Activated CD4-positive, alpha-beta T cell treated with anti-CD3 and anti-CD28 coated beads, Interleukin-2, amount 10 ng/mL, durations not matched to agents 24 days and 14 days (primary cell): ENCODE results near the gene ZC3H12D. TPM values are rescaled to one million over a fixed set of nuclear protein-coding genes. Genes with fewer than 3 reads are reported as not detected.

Source experiments
- DNase-seq: peaks from one replicate; pipeline ENCODE4 v3.0.0; 2022
- H3K27ac Mint-ChIP-seq: one replicate; pipeline ENCODE4 v1.8.0; 2022; ENCODE audit warnings: mild to moderate bottlenecking, mixed read lengths
- H3K27me3 Mint-ChIP-seq: one replicate; pipeline ENCODE4 v1.8.0; 2022; ENCODE audit warnings: mixed read lengths
- H3K36me3 Mint-ChIP-seq: one replicate; pipeline ENCODE4 v1.8.0; 2022; ENCODE audit warnings: low read depth, mild to moderate bottlenecking, mixed read lengths
- H3K4me1 Mint-ChIP-seq: one replicate; pipeline ENCODE4 v1.8.0; 2021; ENCODE audit warnings: mixed read lengths
- H3K4me3 Mint-ChIP-seq: one replicate; pipeline ENCODE4 v1.8.0; 2022; ENCODE audit warnings: mild to moderate bottlenecking, moderate library complexity, mixed read lengths
- H3K9me3 Mint-ChIP-seq: one replicate; pipeline ENCODE4 v1.8.0; 2021; ENCODE audit warnings: mixed read lengths
- intact Hi-C: fragments of 100-400 bp; cut with micrococcal nuclease; formaldehyde crosslinking; loops from one replicate; pipeline ENCODE4 v1.15.1; 2023
- total RNA-seq: library from RNA; stranded (reverse); gene quantifications from 2 replicates; pipeline ENCODE4 v1.2.3, GENCODE V29; 2022

ZC3H12D gene
- total RNA-seq, 1 donor from 2014 or later = 79.8 TPM

GRCh38 chr6:149437212-149437611, 47.6 kb downstream of the ZC3H12D start:
- H3K4me3 Mint-ChIP-seq = no peak overlapping the region
- no peak overlapping the region for H3K27ac Mint-ChIP-seq
- H3K4me1 Mint-ChIP-seq = peaks cover 16% of the 10 kb centered on the region
- no peaks in the 10 kb centered on the region for H3K9me3 Mint-ChIP-seq
- no peak for DNase-seq
- intact Hi-C loops = loop anchor here (10.0 kb wide), 1 partner anchor 872 kb away; no protein-coding TSS in a partner anchor
- no peaks in the 10 kb centered on the region for H3K36me3 Mint-ChIP-seq
- H3K27me3 Mint-ChIP-seq = no peaks in the 10 kb centered on the region

DNA sequence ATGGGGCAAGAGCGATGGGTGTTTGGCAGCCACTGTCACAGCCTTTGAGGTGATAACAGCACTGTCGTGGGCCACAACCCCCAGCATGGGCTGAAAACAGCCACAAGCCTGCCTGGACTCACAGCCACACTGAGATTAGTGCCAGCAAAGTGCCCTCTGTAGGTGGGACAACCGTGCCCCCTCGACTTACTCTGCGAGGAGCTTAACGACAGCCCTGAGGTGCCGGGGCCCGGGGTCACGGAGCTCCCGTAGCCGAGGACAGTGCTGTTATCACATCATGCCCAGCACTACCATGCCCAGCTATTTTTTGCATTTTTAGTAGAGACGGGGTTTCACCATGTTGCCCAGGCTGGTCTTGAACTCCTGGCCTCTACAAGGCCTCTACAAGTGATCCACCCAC, 48.2 kb downstream of the ZC3H12D start:
- intact Hi-C loops = loop anchor here (10.0 kb wide), 1 partner anchor 872 kb away; no protein-coding TSS in a partner anchor

DNA sequence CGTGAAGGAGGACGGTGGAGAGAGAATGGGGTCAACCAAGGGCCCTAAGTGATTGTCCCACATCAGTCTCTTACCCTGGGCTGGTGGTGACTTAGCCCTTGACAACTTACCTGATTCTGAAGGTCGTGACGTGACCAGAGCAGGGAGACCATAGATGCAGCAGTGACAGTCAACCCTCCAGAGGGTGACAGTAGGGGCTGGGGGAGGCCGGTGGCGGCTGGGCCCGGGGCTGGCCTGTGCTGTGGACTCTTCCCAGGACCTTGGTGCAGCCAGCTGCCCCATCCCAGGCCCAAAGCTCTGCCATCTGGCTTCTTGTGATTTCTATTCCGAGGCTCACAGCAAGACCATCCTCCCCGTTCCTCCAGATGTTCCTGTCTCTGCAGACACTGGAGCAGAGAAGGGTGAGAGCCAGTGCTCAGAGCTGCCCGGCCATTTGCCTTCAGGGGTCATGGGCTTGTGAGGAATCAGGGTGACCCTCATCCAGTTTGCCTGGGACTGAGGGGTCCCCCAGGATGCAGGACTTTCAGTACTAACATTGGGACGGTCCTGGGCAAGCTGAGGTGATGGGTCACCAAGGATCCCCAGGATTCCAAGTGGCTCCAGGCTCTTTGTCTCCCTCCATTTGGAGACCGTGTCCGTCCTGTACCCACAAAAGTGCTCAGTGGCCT, 48.8 kb downstream of the ZC3H12D start:
- no peak overlapping the region for H3K27ac Mint-ChIP-seq
- DNase-seq = no peak
- intact Hi-C loops = loop anchor here (10.0 kb wide), 1 partner anchor 871 kb away; no protein-coding TSS in a partner anchor
- H3K36me3 Mint-ChIP-seq = no peaks in the 10 kb centered on the region
- no peaks in the 10 kb centered on the region for H3K27me3 Mint-ChIP-seq
- peaks cover 19% of the 10 kb centered on the region for H3K4me1 Mint-ChIP-seq
- H3K4me3 Mint-ChIP-seq = no peak overlapping the region
- H3K9me3 Mint-ChIP-seq = no peaks in the 10 kb centered on the region

More for the DNA sequence above, 48.2 kb downstream of the ZC3H12D start:
- no peaks in the 10 kb centered on the region for H3K36me3 Mint-ChIP-seq
- H3K9me3 Mint-ChIP-seq = no peaks in the 10 kb centered on the region
- H3K4me3 Mint-ChIP-seq = no peak overlapping the region
- no peak for DNase-seq
- no peaks in the 10 kb centered on the region for H3K27me3 Mint-ChIP-seq
- no peak overlapping the region for H3K27ac Mint-ChIP-seq
- H3K4me1 Mint-ChIP-seq = peaks cover 19% of the 10 kb centered on the region

- Mint-ChIP-seq H3K4me1 (peaks cover 16% of the 10 kb centered on the region), H3K27me3 (no peaks in the 10 kb centered on the region), H3K4me3 (no peak overlapping the region), H3K27ac (no peak overlapping the region), H3K9me3 (no peaks in the 10 kb centered on the region), H3K36me3 (no peaks in the 10 kb centered on the region)
- intact Hi-C loops = loop anchor here (2.0 to 10.0 kb wide), 3 partner anchors 83 to 869 kb away; no protein-coding TSS in a partner anchor
- DNase-seq = no peak
These were observed 50.9 kb downstream of the ZC3H12D start for GRCh38 chr6:149433881-149434280.

DNA sequence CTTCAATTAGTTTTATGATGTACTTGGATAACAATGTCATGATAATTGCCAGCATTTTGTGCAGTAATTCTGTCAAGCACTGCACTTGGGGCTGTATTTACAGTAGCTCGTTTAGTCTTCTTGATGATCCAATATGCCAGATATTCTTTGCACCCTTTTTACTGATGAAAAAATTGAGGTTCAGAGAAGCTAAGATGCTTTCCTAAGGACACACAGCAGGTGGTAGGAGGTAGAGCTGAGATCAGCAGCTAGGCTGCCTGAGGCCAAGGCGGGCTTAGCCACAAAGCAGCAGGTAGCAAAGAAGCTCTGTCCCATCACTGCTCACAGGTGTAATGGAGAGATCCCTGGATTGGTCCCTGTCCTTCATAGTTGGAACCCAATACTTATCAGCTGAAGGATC, 51.4 kb downstream of the ZC3H12D start:
- peaks cover 2% of the 10 kb centered on the region for H3K36me3 Mint-ChIP-seq
- H3K27ac Mint-ChIP-seq = no peak overlapping the region
- no peak for DNase-seq
- H3K4me3 Mint-ChIP-seq = no peak overlapping the region
- H3K27me3 Mint-ChIP-seq = no peaks in the 10 kb centered on the region
- peaks cover 19% of the 10 kb centered on the region for H3K4me1 Mint-ChIP-seq
- intact Hi-C loops = loop anchor here (2.0 to 10.0 kb wide), 3 partner anchors 83 to 869 kb away; no protein-coding TSS in a partner anchor
- H3K9me3 Mint-ChIP-seq = no peaks in the 10 kb centered on the region

GRCh38 chr6:149431905-149432775, 52.7 kb downstream of the ZC3H12D start:
- DNase-seq = peak; percentile 97
- Mint-ChIP-seq H3K36me3 (peaks cover 4% of the 10 kb centered on the region), H3K4me1 (peaks cover 16% of the 10 kb centered on the region), H3K9me3 (no peaks in the 10 kb centered on the region), H3K27me3 (no peaks in the 10 kb centered on the region), H3K4me3 (peak overlapping the region; percentile 69), H3K27ac (peak overlapping the region; percentile 92)
- intact Hi-C loops = loop anchor here (1.0 to 10.0 kb wide), 5 partner anchors 85 to 867 kb away; no protein-coding TSS in a partner anchor

DNA sequence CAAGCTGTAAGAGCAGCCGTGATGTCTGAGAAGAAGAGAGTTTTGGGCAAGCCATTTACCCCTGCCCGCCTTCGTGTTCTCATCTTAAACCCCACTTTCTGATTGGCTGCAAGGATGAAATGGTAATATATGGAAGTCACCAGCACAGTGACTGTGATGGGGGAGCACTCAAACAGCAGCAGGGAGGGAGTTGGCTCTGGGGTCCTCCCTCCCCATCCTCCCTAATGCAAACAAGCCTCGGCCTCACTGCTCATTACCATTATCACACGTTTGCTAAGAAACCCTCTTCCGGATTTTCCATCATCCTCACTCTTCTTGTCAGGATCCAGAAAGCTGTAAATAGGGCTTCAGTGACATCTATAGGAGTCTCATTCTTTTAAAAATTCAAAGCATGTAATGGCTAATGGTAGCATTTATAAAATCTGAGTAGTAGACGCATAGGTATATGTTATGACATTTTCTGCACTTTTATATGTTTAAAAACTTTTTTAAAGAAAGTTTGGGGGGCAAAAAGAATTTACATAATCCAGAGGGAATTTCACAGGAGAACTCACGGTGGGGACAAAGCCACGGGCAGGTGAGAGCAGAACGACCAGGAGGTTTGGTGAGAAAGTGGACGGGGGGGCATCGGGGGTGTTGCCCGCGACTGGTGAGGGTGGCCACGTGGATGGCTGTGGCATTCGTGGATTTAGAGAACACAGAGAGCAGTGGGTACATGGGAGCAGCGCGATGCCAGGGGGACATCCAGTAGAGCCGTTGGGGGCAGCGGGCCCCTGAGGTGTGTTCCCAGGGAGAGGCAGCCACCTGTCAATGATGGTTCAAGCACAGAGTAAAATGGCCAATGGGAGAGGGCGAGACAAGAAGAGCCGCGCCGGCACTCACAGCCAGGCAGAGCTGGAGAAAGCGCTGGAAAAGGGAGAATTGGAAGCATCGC, 55.1 kb downstream of the ZC3H12D start:
- Mint-ChIP-seq H3K4me1 (peaks cover 14% of the 10 kb centered on the region), H3K27ac (no peak overlapping the region), H3K27me3 (no peaks in the 10 kb centered on the region), H3K36me3 (peaks cover 4% of the 10 kb centered on the region), H3K9me3 (no peaks in the 10 kb centered on the region), H3K4me3 (no peak overlapping the region)
- DNase-seq = no peak
- intact Hi-C loops = loop anchor here (5.0 to 10.0 kb wide), 2 partner anchors 197 to 865 kb away; no protein-coding TSS in a partner anchor

DNA sequence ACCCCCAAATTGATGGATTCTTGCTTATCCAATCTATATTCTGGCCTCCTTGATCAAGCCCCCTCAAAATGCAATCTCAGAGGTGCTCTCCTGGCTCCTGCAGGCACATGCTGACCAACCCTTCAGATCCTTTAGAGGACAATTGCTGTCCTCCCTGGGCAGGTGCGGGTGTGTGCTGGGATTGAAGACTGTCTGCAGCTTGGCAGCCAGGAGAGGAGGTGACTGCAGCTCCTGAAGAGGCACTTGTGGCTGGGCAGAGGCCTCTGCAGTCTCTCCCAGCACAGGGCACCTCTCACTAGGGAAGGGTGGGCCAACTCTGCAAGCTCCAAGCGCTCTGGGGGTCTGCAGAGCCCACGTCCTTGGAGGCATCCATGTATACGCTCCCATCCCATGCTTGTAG, 56.2 kb downstream of the ZC3H12D start:
- no peak for DNase-seq
- peaks cover 4% of the 10 kb centered on the region for H3K36me3 Mint-ChIP-seq
- no peak overlapping the region for H3K4me3 Mint-ChIP-seq
- no peaks in the 10 kb centered on the region for H3K27me3 Mint-ChIP-seq
- peak overlapping the region; percentile 10 for H3K27ac Mint-ChIP-seq
- no peaks in the 10 kb centered on the region for H3K9me3 Mint-ChIP-seq
- intact Hi-C loops = no loop called here
- peaks cover 16% of the 10 kb centered on the region for H3K4me1 Mint-ChIP-seq

- Mint-ChIP-seq H3K36me3 (peaks cover 4% of the 10 kb centered on the region), H3K4me3 (no peak overlapping the region), H3K4me1 (peaks cover 13% of the 10 kb centered on the region), H3K9me3 (no peaks in the 10 kb centered on the region), H3K27ac (no peak overlapping the region), H3K27me3 (no peaks in the 10 kb centered on the region)
- no peak for DNase-seq
- intact Hi-C loops = no loop called here
These were observed 59.1 kb downstream of the ZC3H12D start for GRCh38 chr6:149425754-149426153.

GRCh38 chr6:149425224-149425623, 59.6 kb downstream of the ZC3H12D start:
- Mint-ChIP-seq H3K36me3 (peaks cover 4% of the 10 kb centered on the region), H3K4me3 (no peak overlapping the region), H3K4me1 (peaks cover 17% of the 10 kb centered on the region), H3K27me3 (no peaks in the 10 kb centered on the region), H3K9me3 (no peaks in the 10 kb centered on the region), H3K27ac (no peak overlapping the region)
- intact Hi-C loops = no loop called here
- DNase-seq = no peak

GRCh38 chr6:149423964-149424440, 60.8 kb downstream of the ZC3H12D start:
- Mint-ChIP-seq H3K4me3 (no peak overlapping the region), H3K4me1 (peaks cover 17% of the 10 kb centered on the region), H3K27ac (no peak overlapping the region), H3K9me3 (no peaks in the 10 kb centered on the region), H3K36me3 (peaks cover 4% of the 10 kb centered on the region), H3K27me3 (no peaks in the 10 kb centered on the region)
- intact Hi-C loops = no loop called here
- DNase-seq = no peak

DNA sequence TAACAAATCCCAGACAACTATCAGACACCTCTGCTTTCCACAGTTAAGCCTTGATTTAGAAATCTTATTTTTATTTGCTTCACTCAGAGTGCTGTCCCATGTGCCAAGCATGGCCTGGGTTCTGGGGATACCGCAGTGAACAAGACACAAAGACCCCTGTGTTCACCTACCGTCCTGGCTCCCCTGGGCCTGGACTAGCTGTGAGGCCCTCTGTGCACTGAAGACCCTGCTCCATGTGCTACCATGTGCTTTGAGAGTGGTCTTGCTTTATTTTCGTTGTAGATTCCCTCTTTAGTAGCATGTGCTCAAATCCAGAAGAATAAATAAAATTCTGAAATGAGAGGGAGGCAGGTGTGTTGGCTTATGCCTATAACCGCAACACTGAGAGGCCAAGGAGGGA, 62.2 kb downstream of the ZC3H12D start:
- peak; percentile 53 for DNase-seq
- Mint-ChIP-seq H3K4me3 (no peak overlapping the region), H3K27ac (no peak overlapping the region), H3K27me3 (no peaks in the 10 kb centered on the region), H3K4me1 (peaks cover 13% of the 10 kb centered on the region), H3K36me3 (peaks cover 2% of the 10 kb centered on the region), H3K9me3 (no peaks in the 10 kb centered on the region)
- intact Hi-C loops = no loop called here

- DNase-seq = no peak
- peaks cover under 1% of the 10 kb centered on the region for H3K9me3 Mint-ChIP-seq
- H3K36me3 Mint-ChIP-seq = peaks cover 6% of the 10 kb centered on the region
- intact Hi-C loops = no loop called here
- H3K27me3 Mint-ChIP-seq = no peaks in the 10 kb centered on the region
- peaks cover 16% of the 10 kb centered on the region for H3K4me1 Mint-ChIP-seq
- H3K4me3 Mint-ChIP-seq = no peak overlapping the region
- no peak overlapping the region for H3K27ac Mint-ChIP-seq
These were observed 63.7 kb downstream of the ZC3H12D start for GRCh38 chr6:149421132-149421531.
